Tibial nerve (tissue), 4 donors: ENCODE data around the gene THBS1.

Experiments
- CTCF ChIP-seq, 5 experiments: fragments of 200-600 bp in 3 of 5; fragments of 450-650 bp in 2 of 5; sonication (generic) in 3 of 5; IDR thresholded peaks; one replicate each; pipeline ENCODE4 v1.5.1; 2016 to 2019; ENCODE audit warnings: antibody characterized with exemption in 5 of 5, mild to moderate bottlenecking in 3 of 5, moderate library complexity in 2 of 5
- EP300 ChIP-seq, 2 donors: sonication (generic); formaldehyde crosslinking; IDR thresholded peaks; one replicate each; pipeline ENCODE4 v1.6.1; 2017; ENCODE audit warnings: antibody characterized with exemption in 2 of 2, mild to moderate bottlenecking in 1 of 2

GRCh38 chr15:39616731-39617455, 36.0 kb downstream of the THBS1 start:
- TF ChIP-seq CTCF (IDR thresholded peaks at IDR 0.05) (no peak), EP300 (IDR thresholded peaks at IDR 0.05) (no peak)
